Activated T-helper 9 cell treated with anti-CD3 and anti-CD28 coated beads, Interleukin-2, amount 50 U/mL, for 16 hours (primary cell): Measurements from ENCODE around the gene TRIM63.
"Not testable (repeated sequence)": the region's sequence is repeated elsewhere in the genome, so short reads cannot be mapped to it uniquely, and the experiment has no call there.

Source experiments
- DNase-seq: peaks from one replicate; pipeline ENCODE4 v3.0.0-alpha.2; 2020; ENCODE audit warnings: low read depth

The TRIM63 gene

GRCh38 chr1:26067432-26067911 lies at the start of gene TRIM63:
TSS of gene TRIM63 (minus strand) at chr1:26067630. CDS start at chr1:26067494, 136 bp downstream.
- DNase-seq: no peak

- DNase-seq: no peak
These were observed 46.9 kb upstream of the TRIM63 start for GRCh38 chr1:26114165-26114927.

GRCh38 chr1:26112407-26112775 lies 45.0 kb upstream of the TRIM63 start:
- no peak for DNase-seq

- peak; percentile 93 for DNase-seq
These were observed 44.3 kb upstream of the TRIM63 start, which contains the start of gene PDIK1L for GRCh38 chr1:26111530-26112406. TSS of gene PDIK1L (plus strand) at chr1:26111824. CDS start at chr1:26114309, 2,485 bp downstream.

- DNase-seq: peak; percentile 56
These were observed 43.5 kb upstream of the TRIM63 start for GRCh38 chr1:26110731-26111529.

DNA sequence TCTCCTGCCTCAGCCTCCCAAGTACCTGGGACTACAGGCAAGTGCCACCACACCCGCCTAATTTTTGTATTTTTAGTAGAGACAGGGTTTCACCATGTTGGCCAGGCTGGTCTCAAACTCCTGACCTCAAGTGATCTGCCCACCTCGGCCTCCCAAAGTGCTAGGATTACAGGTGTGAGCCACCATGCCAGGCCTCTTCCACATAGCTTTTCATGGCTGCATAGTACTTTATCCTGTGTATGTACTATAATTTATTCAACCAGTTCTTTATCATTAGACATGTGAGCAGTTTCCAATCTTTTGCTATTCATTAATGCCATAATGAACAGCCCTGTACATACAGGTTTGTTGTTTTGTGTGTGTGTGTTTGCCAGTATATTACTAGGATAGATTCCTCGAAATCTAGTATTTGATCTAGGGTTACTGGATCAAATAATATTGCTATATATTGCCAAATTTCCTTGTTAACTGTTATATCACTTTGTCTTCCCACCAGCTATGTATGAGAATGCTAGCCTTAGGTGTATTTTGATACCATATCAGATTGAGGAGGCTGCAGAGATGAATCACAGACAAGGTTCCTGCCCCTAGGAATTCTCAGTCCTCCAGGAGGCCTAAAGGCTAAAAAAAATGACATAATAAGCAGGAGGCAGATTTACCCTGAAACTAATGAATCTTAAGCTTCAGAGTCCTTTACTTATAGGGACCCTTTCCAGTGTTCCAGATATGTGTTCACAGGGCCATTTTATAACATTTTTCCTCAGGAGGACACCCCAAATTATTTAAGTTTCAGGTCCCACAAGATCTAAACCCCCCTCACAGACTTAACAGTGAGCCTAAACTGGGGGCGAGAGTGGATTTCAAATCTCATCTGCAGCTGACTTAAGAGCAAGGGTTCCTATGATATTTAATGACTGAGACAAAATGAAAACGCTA lies 42.1 kb upstream of the TRIM63 start:
- no peak for DNase-seq

DNA sequence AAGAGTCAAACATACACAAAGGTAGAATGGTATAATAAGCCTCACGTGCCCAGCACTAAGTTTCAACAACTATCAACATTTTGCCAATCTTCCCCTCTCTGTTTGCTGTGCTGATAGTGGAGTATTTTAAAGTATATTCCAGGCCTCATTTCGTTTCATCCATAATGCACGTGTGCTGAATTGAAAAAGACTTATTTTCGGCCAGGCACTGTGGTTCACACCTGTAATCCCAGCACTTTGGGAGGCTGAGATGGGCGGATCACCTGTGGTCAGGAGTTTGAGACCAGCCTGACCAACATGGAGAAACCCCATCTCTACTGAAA lies 37.8 kb upstream of the TRIM63 start:
- DNase-seq: not testable (repeated sequence)

DNA sequence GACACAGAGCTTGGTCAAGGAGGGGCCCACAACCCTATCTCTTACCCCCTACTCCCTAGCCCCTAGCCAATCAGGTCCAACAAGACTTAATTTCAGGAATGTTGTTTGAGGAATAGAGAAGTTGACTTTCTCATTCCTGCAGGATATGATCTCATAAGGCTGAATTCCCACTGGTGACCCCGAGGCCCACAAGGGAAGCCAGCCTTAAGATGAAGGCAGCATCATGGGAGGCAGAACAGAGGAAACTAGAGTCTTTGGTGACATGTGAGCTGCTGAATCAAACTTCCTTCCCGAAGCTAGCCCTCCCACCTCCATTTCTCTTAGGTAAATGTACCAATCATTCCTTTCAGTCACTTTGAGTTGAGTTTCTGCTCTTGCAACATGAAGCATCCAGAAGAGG lies 35.1 kb upstream of the TRIM63 start:
- DNase-seq: no peak

GRCh38 chr1:26102119-26102518 lies 34.7 kb upstream of the TRIM63 start:
- no peak for DNase-seq

- not testable (repeated sequence) for DNase-seq
These were observed 32.8 kb upstream of the TRIM63 start for GRCh38 chr1:26100204-26100603.

- no peak for DNase-seq
These were observed 32.4 kb upstream of the TRIM63 start for GRCh38 chr1:26099780-26100179.

- DNase-seq: no peak
These were observed 31.2 kb upstream of the TRIM63 start for GRCh38 chr1:26098602-26099001.

DNA sequence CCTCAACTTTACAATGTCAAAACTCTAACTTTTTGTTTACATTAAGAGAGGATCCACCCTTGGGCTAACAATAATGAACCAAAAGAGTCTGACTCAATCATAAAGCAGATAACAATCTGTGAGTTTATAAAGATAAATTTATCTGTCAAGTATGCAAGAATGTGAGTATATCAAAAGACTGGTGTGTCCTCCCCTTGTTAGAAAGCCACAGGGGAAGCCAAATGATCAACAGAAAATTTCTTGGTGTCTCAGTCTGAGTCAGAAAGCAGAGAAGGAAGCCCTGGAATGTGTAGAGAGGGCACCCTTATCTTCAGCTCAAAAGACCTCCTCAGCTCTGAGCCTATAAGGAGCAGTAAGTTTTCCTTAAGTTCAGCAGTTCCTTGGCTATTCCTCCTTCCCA lies 30.3 kb upstream of the TRIM63 start:
- no peak for DNase-seq

GRCh38 chr1:26096471-26096870 lies 29.0 kb upstream of the TRIM63 start:
- DNase-seq: no peak

DNA sequence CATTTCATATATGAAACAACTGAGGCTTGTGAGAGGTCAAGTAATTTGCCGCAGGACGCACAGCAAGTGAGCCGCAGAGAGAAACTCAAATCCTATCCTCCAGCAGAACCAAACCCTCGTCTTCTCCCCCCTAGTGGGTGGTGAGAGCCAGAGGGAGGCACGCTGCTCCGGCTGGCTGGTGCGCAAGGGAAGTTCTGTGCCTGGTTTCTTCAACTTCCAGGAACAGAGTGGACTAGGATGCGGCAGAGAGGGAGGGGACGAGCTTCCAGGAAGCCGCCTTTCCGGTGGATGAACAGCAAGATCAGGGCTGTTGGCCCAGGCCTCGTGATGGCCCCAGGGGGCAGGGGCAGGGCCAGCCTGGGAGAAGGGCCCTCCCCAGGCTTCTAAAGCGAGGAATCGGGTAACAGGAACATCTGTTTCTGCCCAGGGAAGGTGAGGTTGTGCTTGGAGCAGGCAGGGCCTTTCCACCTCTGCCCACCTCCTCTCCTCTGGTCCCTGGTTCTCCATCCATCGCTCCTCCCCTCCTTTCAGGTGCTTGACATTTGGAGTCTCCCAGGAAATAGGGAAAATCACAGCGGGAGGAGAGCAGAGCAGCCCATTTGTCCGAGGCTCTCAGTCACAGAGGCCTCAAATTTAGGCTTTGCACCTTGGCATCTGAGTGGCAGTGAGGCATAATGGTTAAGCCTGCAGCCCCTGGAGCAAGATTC lies 27.4 kb upstream of the TRIM63 start:
- no peak for DNase-seq

GRCh38 chr1:26094076-26094669 lies 26.7 kb upstream of the TRIM63 start:
- DNase-seq: no peak

DNA sequence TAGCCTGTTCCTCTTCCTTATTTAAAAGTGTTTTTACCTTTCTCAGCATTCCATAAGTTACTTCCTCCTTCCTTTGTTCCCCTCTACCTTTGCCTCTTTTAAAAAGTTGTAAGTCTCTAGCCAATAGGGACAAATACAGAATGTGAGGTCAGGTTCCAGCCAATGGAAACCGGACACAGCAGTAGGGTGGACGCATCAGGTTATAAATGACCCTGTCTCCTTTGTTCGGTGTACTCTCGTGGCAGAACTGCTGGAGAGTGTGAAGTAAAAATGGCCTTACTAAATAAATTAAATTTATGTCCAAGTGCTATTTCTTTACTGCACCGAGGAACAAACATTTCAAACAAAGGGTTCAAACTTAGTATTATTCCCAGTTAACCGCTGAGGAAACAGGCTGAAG lies 26.1 kb upstream of the TRIM63 start:
- DNase-seq: not testable (repeated sequence)

DNA sequence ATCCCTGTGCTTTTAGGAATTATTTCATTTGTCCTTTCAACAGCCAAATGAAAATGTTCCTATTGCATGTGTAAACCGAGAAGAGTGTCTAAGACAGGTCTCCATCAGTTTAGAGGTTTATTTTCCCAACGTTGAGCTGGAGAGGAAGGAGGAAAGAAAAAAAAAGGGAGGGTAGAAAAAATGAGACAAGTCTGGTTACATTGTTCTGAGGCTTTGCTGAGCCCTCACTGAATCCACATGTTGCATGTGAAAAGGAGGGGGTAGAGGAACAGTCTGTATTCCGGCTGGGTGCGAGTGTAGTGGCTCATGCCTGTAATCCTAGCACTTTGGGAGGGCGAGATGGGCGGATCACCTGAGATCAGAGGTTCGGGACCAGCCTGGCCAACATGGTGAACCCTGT lies 25.0 kb upstream of the TRIM63 start:
- no peak for DNase-seq

GRCh38 chr1:26090893-26091292 lies 23.5 kb upstream of the TRIM63 start:
- no peak for DNase-seq

DNA sequence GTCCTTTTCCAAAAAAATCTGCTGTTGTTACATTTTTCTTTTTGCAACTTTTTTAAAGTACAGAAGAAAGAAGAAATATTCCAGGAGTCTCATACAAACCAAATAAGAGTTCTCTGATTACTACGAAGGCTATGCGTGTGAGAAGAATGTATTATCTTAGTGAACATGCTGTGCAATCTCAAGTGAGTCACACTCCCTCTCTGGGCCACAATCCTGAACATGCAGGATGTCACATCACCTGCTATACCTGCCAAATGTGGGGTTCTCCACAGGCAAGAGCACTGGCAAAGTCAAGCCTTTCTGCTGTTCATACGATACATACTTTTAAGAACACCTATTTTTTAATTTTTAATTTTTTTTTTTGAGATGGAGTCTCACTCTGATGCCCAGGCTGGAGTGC lies 21.7 kb upstream of the TRIM63 start:
- DNase-seq: no peak
